ENCODE data around the gene GPR162. TPM values are rescaled to one million over a fixed set of nuclear protein-coding genes. Genes with fewer than 3 reads are reported as not detected.

Gene GPR162
- total RNA-seq (5.0 TPM), polyA plus RNA-seq (ENCODE audit: insufficient read depth, low read depth, low replicate concordance) (9.8 TPM)
- long read RNA-seq, donor 1, partial matches to known transcripts: 0 of 3 reads
- long read RNA-seq, donor 1, other reads (novel, unspliced or antisense): 0 of 3 reads
- long read RNA-seq, donor 2, partial matches to known transcripts: 0 of 4 reads
- long read RNA-seq, donor 2, other reads (novel, unspliced or antisense): 0 of 4 reads
- long read RNA-seq, donor 3, partial matches to known transcripts: 0 of 6 reads
- long read RNA-seq, donor 3, other reads (novel, unspliced or antisense): 0 of 6 reads
- long read RNA-seq, donor 4, partial matches to known transcripts: 0 of 5 reads
- long read RNA-seq, donor 4, other reads (novel, unspliced or antisense): 0 of 5 reads
- long read RNA-seq, donor 5: 0 reads
- long read RNA-seq, donor 6, partial matches to known transcripts: 6 of 10 reads
- long read RNA-seq, donor 6, other reads (novel, unspliced or antisense): 0 of 10 reads
- long read RNA-seq, donor 7, partial matches to known transcripts: 2 of 7 reads
- long read RNA-seq, donor 7, other reads (novel, unspliced or antisense): 4 of 7 reads
- long read RNA-seq, donor 8, partial matches to known transcripts: 0 of 3 reads
- long read RNA-seq, donor 8, other reads (novel, unspliced or antisense): 0 of 3 reads
- long read RNA-seq, donor 9, partial matches to known transcripts: 0 of 2 reads
- long read RNA-seq, donor 9, other reads (novel, unspliced or antisense): 0 of 2 reads
- long read RNA-seq, donor 10, partial matches to known transcripts: 0 of 2 reads
- long read RNA-seq, donor 10, other reads (novel, unspliced or antisense): 0 of 2 reads

DNA sequence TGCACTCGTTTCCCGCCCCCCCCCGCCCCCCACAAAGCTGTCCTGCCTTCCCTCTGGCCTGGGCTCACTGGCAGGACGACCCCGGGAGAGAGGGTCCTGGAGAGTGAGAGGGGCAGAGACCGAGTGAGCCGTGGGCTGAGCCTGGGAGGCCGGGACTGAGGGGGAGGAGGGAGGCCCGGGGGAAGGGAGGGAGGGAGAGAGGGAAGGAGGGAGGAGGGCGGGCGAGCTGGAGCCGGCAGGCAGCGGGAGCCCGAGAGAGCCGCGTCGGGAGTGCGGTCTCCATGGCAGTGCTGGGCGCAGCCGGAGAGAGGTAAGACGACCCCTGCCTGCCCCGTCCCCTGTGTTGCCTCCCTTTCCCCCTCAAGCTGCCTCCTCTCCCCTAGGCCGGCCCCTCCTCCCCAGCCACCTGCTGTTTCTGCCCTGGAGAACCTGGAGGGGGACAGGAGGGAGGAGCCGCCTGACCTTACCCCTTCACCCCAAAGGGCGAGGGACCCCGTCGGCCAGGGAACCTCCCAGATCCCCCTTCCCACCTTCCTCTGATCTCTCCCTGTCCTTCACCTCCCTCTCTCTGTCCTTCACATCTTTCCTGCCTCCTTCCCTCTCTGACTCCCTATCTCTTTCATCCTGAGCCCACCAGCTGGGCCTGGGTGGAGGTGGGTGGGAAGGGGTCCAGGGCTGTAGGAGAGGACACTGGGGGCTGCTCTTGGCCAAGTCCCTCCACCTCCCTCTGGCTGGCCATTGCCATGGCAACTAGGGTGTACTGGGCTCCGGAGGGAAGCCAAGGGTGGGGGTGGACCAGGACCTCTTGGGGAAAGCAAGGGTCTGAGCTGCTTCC lies at the start of gene GPR162:
Gene GPR162 (plus strand): TSS at position 231 of the 835 bp plus-strand sequence. CDS start 2,078 bp downstream, outside the sequence.
- H3K9me3 ChIP-seq (ENCODE audit: control insufficient read depth in 2 of 3, insufficient read depth in 1 of 3, low read length in 3 of 3): peaks cover 0 to 2% (median 0%) of the 10 kb centered on the region in 3 donors
- peaks cover 0 to 14% (median 8%) of the 10 kb centered on the region in 3 donors for H3K4me1 ChIP-seq (ENCODE audit: control insufficient read depth in 2 of 3, insufficient read depth in 2 of 3, low read depth in 1 of 3, low read length in 3 of 3)
- H3K27ac ChIP-seq (ENCODE audit: low read depth in 2 of 2, low read length in 2 of 2): no peak within 1 kb of the TSS
- TF ChIP-seq, protein P1, sequence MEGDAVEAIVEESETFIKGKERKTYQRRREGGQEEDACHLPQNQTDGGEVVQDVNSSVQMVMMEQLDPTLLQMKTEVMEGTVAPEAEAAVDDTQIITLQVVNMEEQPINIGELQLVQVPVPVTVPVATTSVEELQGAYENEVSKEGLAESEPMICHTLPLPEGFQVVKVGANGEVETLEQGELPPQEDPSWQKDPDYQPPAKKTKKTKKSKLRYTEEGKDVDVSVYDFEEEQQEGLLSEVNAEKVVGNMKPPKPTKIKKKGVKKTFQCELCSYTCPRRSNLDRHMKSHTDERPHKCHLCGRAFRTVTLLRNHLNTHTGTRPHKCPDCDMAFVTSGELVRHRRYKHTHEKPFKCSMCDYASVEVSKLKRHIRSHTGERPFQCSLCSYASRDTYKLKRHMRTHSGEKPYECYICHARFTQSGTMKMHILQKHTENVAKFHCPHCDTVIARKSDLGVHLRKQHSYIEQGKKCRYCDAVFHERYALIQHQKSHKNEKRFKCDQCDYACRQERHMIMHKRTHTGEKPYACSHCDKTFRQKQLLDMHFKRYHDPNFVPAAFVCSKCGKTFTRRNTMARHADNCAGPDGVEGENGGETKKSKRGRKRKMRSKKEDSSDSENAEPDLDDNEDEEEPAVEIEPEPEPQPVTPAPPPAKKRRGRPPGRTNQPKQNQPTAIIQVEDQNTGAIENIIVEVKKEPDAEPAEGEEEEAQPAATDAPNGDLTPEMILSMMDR (IDR thresholded peaks at IDR 0.05; ENCODE audit: borderline replicate concordance, extremely low read depth, insufficient read depth): no peak
- peak; percentile 90 to 95 (median 95) for DNase-seq
- intact Hi-C loops (cut with DNase I): loop anchor here (10.0 kb wide), 1 partner anchor 67 kb away; the partner anchor contains the start of gene MLF2
- H3K4me3 ChIP-seq (ENCODE audit: low read length in 3 of 3): peak within 1 kb of the TSS in 2 of 3 donors; percentile 32 to 57
- no peaks in the 10 kb centered on the region for H3K27me3 ChIP-seq (ENCODE audit: control insufficient read depth, insufficient read depth, low read length)
- H3K36me3 ChIP-seq (ENCODE audit: control insufficient read depth in 2 of 3, insufficient read depth in 3 of 3, low read length in 3 of 3): peaks cover 0 to 3% (median 0%) of the 10 kb centered on the region in 3 donors
- no peak for FAIRE-seq
- H3K9ac ChIP-seq (ENCODE audit: low read length in 3 of 3): peak within 1 kb of the TSS in 2 of 3 donors; percentile 26 to 44

DNA sequence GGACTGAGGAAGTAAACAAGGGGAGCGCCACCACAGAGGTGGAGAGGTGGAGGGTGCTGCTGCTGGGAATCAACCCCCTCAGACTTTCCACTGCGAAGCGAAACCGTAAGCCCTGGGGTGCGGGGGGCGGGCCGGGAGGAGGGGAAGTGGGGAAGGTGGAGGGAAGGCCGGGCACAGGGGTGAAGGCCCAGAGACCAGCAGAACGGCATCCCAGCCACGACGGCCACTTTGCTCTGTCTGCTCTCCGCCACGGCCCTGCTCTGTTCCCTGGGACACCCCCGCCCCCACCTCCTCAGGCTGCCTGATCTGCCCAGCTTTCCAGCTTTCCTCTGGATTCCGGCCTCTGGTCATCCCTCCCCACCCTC lies 49.3 kb upstream of the GPR162 start, which contains the start of gene LAG3:
Gene LAG3 (plus strand): TSS at position 190 of the 365 bp plus-strand sequence. CDS start 333 bp downstream, outside the sequence.
- H3K9me3 ChIP-seq (ENCODE audit: control insufficient read depth in 2 of 3, insufficient read depth in 1 of 3, low read length in 3 of 3): no peaks in the 10 kb centered on the region
- TF ChIP-seq, protein P1 (IDR thresholded peaks at IDR 0.05; ENCODE audit: borderline replicate concordance, extremely low read depth, insufficient read depth): no peak
- no peak within 1 kb of the TSS for H3K27ac ChIP-seq (ENCODE audit: low read depth in 2 of 2, low read length in 2 of 2)
- DNase-seq: no peak
- H3K9ac ChIP-seq (ENCODE audit: low read length in 3 of 3): no peak within 1 kb of the TSS
- peaks cover 2 to 14% (median 9%) of the 10 kb centered on the region in 3 donors for H3K4me1 ChIP-seq (ENCODE audit: control insufficient read depth in 2 of 3, insufficient read depth in 2 of 3, low read depth in 1 of 3, low read length in 3 of 3)
- intact Hi-C loops (cut with DNase I): no loop called here
- no peak within 1 kb of the TSS for H3K4me3 ChIP-seq (ENCODE audit: low read length in 3 of 3)
- H3K27me3 ChIP-seq (ENCODE audit: control insufficient read depth, insufficient read depth, low read length): no peaks in the 10 kb centered on the region
- FAIRE-seq: no peak
- peaks cover 0 to 4% (median 4%) of the 10 kb centered on the region in 3 donors for H3K36me3 ChIP-seq (ENCODE audit: control insufficient read depth in 2 of 3, insufficient read depth in 3 of 3, low read length in 3 of 3)

- Histone ChIP-seq H3K9ac (ENCODE audit: low read length in 3 of 3) (no peak overlapping the region), H3K4me3 (ENCODE audit: low read length in 3 of 3) (no peak overlapping the region), H3K9me3 (ENCODE audit: control insufficient read depth in 2 of 3, insufficient read depth in 1 of 3, low read length in 3 of 3) (no peaks in the 10 kb centered on the region), H3K36me3 (ENCODE audit: control insufficient read depth in 2 of 3, insufficient read depth in 3 of 3, low read length in 3 of 3) (peaks cover 0 to 4% (median 4%) of the 10 kb centered on the region in 3 donors), H3K27me3 (ENCODE audit: control insufficient read depth, insufficient read depth, low read length) (no peaks in the 10 kb centered on the region), H3K4me1 (ENCODE audit: control insufficient read depth in 2 of 3, insufficient read depth in 2 of 3, low read depth in 1 of 3, low read length in 3 of 3) (peaks cover 2 to 11% (median 10%) of the 10 kb centered on the region in 3 donors), H3K27ac (ENCODE audit: low read depth in 2 of 2, low read length in 2 of 2) (no peak overlapping the region)
- intact Hi-C loops (cut with DNase I): no loop called here
- TF ChIP-seq, protein P1 (IDR thresholded peaks at IDR 0.05; ENCODE audit: borderline replicate concordance, extremely low read depth, insufficient read depth): no peak
- DNase-seq (no peak), FAIRE-seq (no peak)
Observed at GRCh38 chr12:6772726-6773589, 48.7 kb upstream of the GPR162 start.

Measured in kidney (tissue), 22 donors.